ENCODE results near the gene F2RL3. TPM values are rescaled to one million over a fixed set of nuclear protein-coding genes. Genes with fewer than 3 reads are reported as not detected.
"Not testable (repeated sequence)": the region's sequence is repeated elsewhere in the genome, so short reads cannot be mapped to it uniquely, and the experiment has no call there.

F2RL3 gene
- total RNA-seq, 4 donors from 2014 or later = 1.3 to 12.9 (median 1.8) TPM

DNA sequence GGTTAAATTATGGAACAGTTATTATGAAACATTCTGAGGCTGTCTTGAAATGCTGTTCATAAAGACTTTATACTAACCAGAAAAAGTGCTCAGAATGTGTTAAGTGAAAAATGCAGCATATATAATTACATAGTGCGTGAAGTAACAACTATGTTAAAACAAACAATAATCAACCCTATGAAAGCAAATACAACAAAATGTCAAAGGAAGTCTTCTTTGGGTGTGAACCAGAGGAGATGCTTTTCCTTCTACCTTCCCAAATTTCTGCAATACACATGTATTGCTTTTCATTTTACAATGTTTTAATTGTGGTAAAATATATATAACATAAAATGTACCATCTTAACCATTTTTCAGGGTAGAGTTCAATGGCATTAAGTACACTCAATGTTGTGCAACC is 45.7 kb downstream of the F2RL3 start:
- Histone ChIP-seq H3K27ac (no peak overlapping the region), H3K27me3 (no peaks in the 10 kb centered on the region), H3K4me3 (no peak overlapping the region), H3K36me3 (no peaks in the 10 kb centered on the region), H3K4me1 (no peaks in the 10 kb centered on the region), H3K9me3 (peaks cover 0 to 69% (median 4%) of the 10 kb centered on the region in 4 donors)
- WGBS, 2 donors = 85 to 98% methylated on average over 1 of the region's 1 CpG
- TF ChIP-seq EP300 (IDR thresholded peaks at IDR 0.05) (no peak), POLR2A (IDR thresholded peaks at IDR 0.05) (no peak)
- TF ChIP-seq, protein P1, sequence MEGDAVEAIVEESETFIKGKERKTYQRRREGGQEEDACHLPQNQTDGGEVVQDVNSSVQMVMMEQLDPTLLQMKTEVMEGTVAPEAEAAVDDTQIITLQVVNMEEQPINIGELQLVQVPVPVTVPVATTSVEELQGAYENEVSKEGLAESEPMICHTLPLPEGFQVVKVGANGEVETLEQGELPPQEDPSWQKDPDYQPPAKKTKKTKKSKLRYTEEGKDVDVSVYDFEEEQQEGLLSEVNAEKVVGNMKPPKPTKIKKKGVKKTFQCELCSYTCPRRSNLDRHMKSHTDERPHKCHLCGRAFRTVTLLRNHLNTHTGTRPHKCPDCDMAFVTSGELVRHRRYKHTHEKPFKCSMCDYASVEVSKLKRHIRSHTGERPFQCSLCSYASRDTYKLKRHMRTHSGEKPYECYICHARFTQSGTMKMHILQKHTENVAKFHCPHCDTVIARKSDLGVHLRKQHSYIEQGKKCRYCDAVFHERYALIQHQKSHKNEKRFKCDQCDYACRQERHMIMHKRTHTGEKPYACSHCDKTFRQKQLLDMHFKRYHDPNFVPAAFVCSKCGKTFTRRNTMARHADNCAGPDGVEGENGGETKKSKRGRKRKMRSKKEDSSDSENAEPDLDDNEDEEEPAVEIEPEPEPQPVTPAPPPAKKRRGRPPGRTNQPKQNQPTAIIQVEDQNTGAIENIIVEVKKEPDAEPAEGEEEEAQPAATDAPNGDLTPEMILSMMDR (IDR thresholded peaks at IDR 0.05) = no peak
- no peak for DNase-seq (ENCODE audit: low spot score in 2 of 2)

DNA sequence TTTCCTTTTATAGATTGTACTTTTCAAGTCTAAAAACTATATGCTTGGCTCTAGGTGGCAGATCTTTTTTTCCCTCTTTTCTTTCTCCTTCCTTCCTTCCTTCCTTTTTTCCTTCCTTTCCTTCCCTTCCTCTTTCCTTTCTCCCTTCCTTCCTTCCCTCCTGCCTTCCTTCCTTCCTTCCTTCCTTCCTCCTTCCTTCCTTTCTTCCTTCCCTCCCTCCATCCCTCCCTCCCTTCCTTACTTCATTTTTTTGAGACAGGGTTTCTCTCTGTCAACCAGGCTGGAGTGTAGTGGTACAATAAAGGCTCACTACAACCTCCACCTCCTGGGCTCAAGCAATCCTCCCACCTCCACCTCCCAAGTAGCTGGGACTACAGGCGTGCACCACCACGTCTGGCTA is 48.1 kb downstream of the F2RL3 start:
- DNase-seq (ENCODE audit: low spot score in 2 of 2) = no peak
- H3K4me1 ChIP-seq = no peaks in the 10 kb centered on the region
- TF ChIP-seq, protein P1 (IDR thresholded peaks at IDR 0.05) = no peak
- TF ChIP-seq POLR2A (IDR thresholded peaks at IDR 0.05) (no peak), EP300 (IDR thresholded peaks at IDR 0.05) (no peak)
- no peak overlapping the region for H3K4me3 ChIP-seq
- no peak overlapping the region for H3K27ac ChIP-seq
- 77 to 96% methylated on average over 2 of the region's 2 CpGs for WGBS, 2 donors
- H3K27me3 ChIP-seq = no peaks in the 10 kb centered on the region
- peaks cover 0 to 50% (median 4%) of the 10 kb centered on the region in 4 donors for H3K9me3 ChIP-seq
- no peaks in the 10 kb centered on the region for H3K36me3 ChIP-seq

DNA sequence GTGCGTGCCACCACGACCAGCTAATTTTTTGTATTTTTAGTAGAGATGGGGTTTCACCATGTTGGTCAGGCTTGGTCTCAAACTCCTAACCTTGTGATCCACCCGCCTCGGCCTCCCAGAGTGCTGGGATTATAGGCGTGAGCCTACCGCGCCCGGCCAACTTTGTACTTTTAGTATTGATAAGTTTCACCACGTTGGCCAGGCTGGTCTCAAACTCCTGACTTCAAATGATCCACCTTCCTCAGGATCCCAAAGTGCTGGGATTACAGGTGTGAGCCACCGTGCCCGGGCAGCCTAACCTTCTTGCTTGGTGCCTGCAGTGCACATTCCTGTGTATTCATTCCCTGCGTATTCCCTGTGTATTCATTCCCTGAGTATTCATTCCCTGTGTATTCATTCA is 49.0 kb downstream of the F2RL3 start:
- not testable (repeated sequence) for H3K27me3 ChIP-seq; H3K4me3 ChIP-seq; H3K36me3 ChIP-seq; DNase-seq (ENCODE audit: low spot score in 2 of 2); H3K4me1 ChIP-seq; H3K27ac ChIP-seq
- peaks cover 0 to 45% (median 4%) of the 10 kb centered on the region in 4 donors for H3K9me3 ChIP-seq
- WGBS, 2 donors = 91 to 96% methylated on average over 12 of the region's 12 CpGs

DNA sequence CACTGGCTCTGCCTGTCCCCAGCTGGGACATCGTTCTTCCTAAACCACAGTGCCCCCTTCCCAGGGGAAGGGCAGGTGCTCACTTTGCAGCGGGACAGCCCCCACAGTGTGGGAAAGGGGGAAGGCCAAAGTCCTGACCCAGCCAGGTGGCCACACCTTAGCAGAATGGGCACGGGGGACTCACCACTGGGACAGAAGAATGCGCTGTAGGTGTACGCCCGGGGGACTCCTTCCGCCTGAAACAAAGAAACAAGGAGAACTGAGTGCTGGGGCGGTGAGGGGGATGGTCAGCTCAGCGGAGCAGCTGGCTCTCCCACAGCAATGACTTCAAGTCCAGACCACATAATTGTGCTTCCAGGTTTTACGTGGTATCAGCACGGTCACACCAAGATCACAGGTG is 49.4 kb downstream of the F2RL3 start:
- no peaks in the 10 kb centered on the region for H3K4me1 ChIP-seq
- no peak overlapping the region for H3K27ac ChIP-seq
- DNase-seq (ENCODE audit: low spot score in 2 of 2) = no peak
- H3K9me3 ChIP-seq = peaks cover 0 to 41% (median 4%) of the 10 kb centered on the region in 4 donors
- WGBS, 2 donors = 87 to 89% methylated on average over 11 of the region's 11 CpGs
- TF ChIP-seq EP300 (IDR thresholded peaks at IDR 0.05) (no peak), POLR2A (IDR thresholded peaks at IDR 0.05) (no peak)
- TF ChIP-seq, protein P1 (IDR thresholded peaks at IDR 0.05) = no peak
- H3K27me3 ChIP-seq = no peaks in the 10 kb centered on the region
- no peak overlapping the region for H3K4me3 ChIP-seq
- no peaks in the 10 kb centered on the region for H3K36me3 ChIP-seq

DNA sequence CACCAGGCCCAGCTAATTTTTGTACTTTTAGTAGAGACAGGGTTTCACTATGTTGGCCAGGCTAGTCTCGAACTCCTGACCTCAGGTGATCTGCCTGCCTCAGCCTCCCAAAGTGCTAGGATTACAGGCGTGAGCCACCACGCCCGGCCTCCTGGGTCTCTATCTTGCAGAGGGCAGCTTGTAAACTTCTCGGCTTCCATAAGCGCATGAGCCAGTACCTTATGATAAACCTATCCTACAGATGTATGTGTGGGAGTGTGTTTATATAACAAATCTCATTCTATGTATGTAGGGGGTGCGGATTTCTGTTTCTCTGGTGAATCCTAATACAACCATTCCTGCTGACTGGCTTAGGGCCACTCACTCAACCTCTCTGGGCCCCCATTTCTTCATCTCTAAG is 51.3 kb downstream of the F2RL3 start:
- H3K9me3 ChIP-seq = peaks cover 0 to 22% (median 0%) of the 10 kb centered on the region in 4 donors
- not testable (repeated sequence) for DNase-seq (ENCODE audit: low spot score in 2 of 2); H3K4me3 ChIP-seq; H3K27ac ChIP-seq; H3K27me3 ChIP-seq; H3K36me3 ChIP-seq; H3K4me1 ChIP-seq
- 94 to 96% methylated on average over 7 of the region's 7 CpGs for WGBS, 2 donors

DNA sequence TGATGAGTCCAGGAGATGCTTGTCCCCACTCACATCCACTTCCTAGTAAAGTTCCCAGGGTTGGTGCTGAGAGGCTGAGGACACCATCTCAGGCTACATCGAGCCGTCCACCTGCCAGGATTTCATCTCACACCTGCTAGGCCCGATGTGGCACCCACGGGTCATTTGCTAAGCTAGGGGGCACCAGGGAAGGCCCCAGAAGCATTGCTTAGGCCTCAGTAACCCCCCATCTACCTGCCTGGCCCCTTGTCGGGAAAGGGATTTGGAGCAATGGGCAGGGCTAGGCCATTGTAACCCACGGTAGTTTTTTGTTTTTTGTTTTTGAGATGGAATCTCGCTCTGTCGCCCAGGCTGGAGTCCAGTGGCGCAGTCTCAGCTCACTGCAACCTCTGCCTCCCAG is 51.8 kb downstream of the F2RL3 start:
- Histone ChIP-seq H3K27me3 (no peaks in the 10 kb centered on the region), H3K27ac (no peak overlapping the region), H3K9me3 (peaks cover 0 to 17% (median 0%) of the 10 kb centered on the region in 4 donors), H3K4me1 (no peaks in the 10 kb centered on the region), H3K36me3 (no peaks in the 10 kb centered on the region), H3K4me3 (no peak overlapping the region)
- TF ChIP-seq EP300 (IDR thresholded peaks at IDR 0.05) (no peak), POLR2A (IDR thresholded peaks at IDR 0.05) (no peak)
- TF ChIP-seq, protein P1 (IDR thresholded peaks at IDR 0.05) = no peak
- 87 to 92% methylated on average over 9 of the region's 9 CpGs for WGBS, 2 donors
- no peak for DNase-seq (ENCODE audit: low spot score in 2 of 2)

Small RNAs within 50 kb of the gene (small RNA-seq; reads per million reads assigned to genes)
- gene RN7SL823P = not detected
- not detected for gene RN7SL835P

Other genes with a start within 250 kb of the F2RL3 start
- gene SMIM7, start 228.9 kb upstream of the F2RL3 start, total RNA-seq = 100 to 1,000 TPM; 105 to 175 (median 132) TPM
- gene TMEM38A, start 227.9 kb upstream of the F2RL3 start, total RNA-seq = 1 to 10 TPM; 3.3 to 7.3 (median 3.6) TPM
- under 1 TPM in 1 of 4 donors, not detected in 3; 0.21 TPM for gene NWD1, start 169.2 kb upstream of the F2RL3 start, total RNA-seq
- gene SIN3B, start 59.6 kb upstream of the F2RL3 start, total RNA-seq = 100 to 1,000 TPM in 1 of 4 donors, 10 to 100 TPM in 3; 75.2 to 152 (median 86.3) TPM
- gene CPAMD8, start 137.8 kb downstream of the F2RL3 start, total RNA-seq = 10 to 100 TPM in 3 of 4 donors, 1 to 10 TPM in 1; 9.8 to 26.3 (median 14.4) TPM
- gene HAUS8, start 186.5 kb downstream of the F2RL3 start, total RNA-seq = 10 to 100 TPM in 1 of 4 donors, 1 to 10 TPM in 3; 2.6 to 11.6 (median 4.3) TPM
- 100 to 1,000 TPM in 3 of 4 donors, 10 to 100 TPM in 1; 61.7 to 201 (median 115) TPM for gene MYO9B, start 186.8 kb downstream of the F2RL3 start, total RNA-seq

Measured in tibial nerve (tissue), 4 donors.